GM04503 (cell line): ENCODE data around the gene PTPN9.

Source experiments
- DNase-seq: peaks from one replicate; pipeline ENCODE4 v3.0.0-alpha.2; 2012; ENCODE audit warnings: low read depth

The PTPN9 gene

GRCh38 chr15:75416584-75416983 lies 162.5 kb downstream of the PTPN9 start:
- no peak for DNase-seq
